Measurements from ENCODE around the gene ITPR1.

ITPR1 gene

DNA sequence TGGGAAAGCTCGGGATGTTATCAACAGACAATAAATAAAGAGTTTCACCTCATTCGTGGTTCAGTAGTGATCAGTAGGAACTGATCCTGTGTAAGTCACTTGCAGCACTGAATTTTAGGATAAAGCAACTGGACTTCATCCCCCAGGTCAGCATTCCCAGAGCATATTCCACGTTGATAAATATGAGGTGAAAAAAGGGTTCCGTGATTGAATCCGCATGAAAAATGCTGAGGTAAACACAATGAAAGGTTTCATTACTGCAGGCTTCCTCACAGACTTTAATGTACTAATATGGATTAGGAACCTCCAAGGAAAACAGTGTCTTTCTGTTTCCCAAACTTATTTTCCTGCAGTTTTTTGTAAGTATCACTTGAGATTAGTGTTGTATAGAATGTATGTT is 308.7 kb downstream of the ITPR1 start:
- DNase-seq (ENCODE audit: low read depth) = no peak
- TF ChIP-seq CTCF (IDR thresholded peaks at IDR 0.05; ENCODE audit: low read depth, low read length) = no peak
- TF ChIP-seq POLR2A (IDR thresholded peaks at IDR 0.05; ENCODE audit: extremely low read depth, insufficient read length) = no peak
- TF ChIP-seq, protein P1, sequence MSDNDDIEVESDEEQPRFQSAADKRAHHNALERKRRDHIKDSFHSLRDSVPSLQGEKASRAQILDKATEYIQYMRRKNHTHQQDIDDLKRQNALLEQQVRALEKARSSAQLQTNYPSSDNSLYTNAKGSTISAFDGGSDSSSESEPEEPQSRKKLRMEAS (IDR thresholded peaks at IDR 0.05; ENCODE audit: low read depth, low read length) = no peak
- TF ChIP-seq MYC (IDR thresholded peaks at IDR 0.05; ENCODE audit: low read depth, low read length) = no peak
- H3K4me3 ChIP-seq (ENCODE audit: low read depth, low read length) = no peak overlapping the region

GRCh38 chr3:4802903-4803302 is 309.8 kb downstream of the ITPR1 start:
- H3K4me3 ChIP-seq (ENCODE audit: low read depth, low read length) = no peak overlapping the region
- DNase-seq (ENCODE audit: low read depth) = no peak
- no peak for TF ChIP-seq CTCF (IDR thresholded peaks at IDR 0.05; ENCODE audit: low read depth, low read length)
- no peak for TF ChIP-seq MYC (IDR thresholded peaks at IDR 0.05; ENCODE audit: low read depth, low read length)
- TF ChIP-seq POLR2A (IDR thresholded peaks at IDR 0.05; ENCODE audit: extremely low read depth, insufficient read length) = no peak
- TF ChIP-seq, protein P1 (IDR thresholded peaks at IDR 0.05; ENCODE audit: low read depth, low read length) = no peak

DNA sequence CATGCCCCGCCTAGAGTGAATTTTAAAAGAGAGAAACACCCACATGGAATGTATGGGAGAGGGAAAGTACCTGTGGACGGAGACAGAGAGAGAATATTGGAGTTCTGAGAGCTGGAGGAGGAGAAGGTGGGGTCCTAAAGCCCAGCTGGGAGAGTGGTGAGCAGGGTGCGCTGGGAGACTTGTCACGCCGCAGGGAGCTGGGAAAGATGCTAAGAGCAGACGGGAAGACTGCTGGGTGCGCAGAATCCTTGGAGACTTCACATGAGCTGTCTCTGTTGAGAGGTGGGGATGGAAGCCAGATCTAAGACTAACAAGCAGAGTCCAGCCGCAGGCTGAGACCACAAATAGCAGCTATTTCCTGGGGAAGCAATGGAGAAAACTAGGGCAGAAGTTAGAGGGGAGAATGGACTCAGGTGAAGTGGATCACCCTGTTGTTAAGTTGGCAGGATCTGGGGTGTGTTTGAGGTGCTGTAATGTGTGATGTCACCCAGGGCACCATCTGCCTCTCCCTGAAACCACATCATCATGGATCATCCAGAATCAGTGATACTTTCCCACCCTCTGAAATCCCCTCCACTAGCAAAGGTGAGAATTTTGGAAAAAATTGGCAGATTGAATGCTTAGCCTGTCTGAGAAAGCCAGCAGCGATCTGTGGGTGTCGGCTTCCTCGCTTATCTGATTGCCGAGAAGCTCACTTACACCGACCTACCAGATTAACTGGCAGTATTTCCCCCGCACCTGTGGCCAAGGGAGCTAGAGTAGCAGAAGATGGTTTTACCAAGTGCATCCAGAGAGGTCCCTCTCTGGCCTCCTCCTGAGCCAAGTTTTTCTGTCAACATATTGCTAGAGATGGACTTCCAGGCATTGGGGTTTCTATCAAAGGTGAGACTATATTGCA is 311.3 kb downstream of the ITPR1 start:
- DNase-seq (ENCODE audit: low read depth) = no peak
- TF ChIP-seq MYC (IDR thresholded peaks at IDR 0.05; ENCODE audit: low read depth, low read length) = no peak
- TF ChIP-seq POLR2A (IDR thresholded peaks at IDR 0.05; ENCODE audit: extremely low read depth, insufficient read length) = no peak
- TF ChIP-seq, protein P1 (IDR thresholded peaks at IDR 0.05; ENCODE audit: low read depth, low read length) = no peak
- TF ChIP-seq CTCF (IDR thresholded peaks at IDR 0.05; ENCODE audit: low read depth, low read length) = no peak
- no peak overlapping the region for H3K4me3 ChIP-seq (ENCODE audit: low read depth, low read length)

GRCh38 chr3:4805662-4806061 is 312.5 kb downstream of the ITPR1 start:
- TF ChIP-seq, protein P1 (IDR thresholded peaks at IDR 0.05; ENCODE audit: low read depth, low read length) = no peak
- TF ChIP-seq MYC (IDR thresholded peaks at IDR 0.05; ENCODE audit: low read depth, low read length) (no peak), CTCF (IDR thresholded peaks at IDR 0.05; ENCODE audit: low read depth, low read length) (no peak), POLR2A (IDR thresholded peaks at IDR 0.05; ENCODE audit: extremely low read depth, insufficient read length) (no peak)
- no peak for DNase-seq (ENCODE audit: low read depth)
- no peak overlapping the region for H3K4me3 ChIP-seq (ENCODE audit: low read depth, low read length)

DNA sequence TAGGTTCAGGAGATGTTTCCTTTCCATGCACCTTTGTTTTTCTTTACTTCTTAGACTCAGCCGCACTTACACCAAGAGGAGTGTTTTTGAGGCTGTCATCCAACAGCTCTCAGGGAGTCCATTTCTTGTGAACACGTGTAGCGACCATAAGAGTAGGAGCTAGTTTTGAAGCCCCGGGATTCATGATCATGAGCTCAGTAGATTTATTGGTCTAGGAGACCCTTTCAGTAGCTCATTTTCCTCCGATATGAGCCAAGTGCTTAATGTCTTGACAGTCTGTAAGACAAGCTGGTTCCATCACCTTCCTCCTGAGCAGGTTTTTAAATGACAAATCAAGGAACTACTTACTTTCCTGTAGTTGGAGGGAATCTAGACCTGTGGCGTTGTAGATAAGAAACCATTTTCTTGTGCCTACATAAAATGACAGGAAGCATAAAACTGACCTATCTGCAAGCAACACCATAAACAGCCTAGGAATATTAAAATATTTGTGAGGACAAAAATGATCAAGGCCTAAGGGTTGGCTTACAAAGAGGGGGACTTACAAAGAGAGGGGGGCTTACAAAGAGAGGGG is 313.5 kb downstream of the ITPR1 start:
- TF ChIP-seq, protein P1 (IDR thresholded peaks at IDR 0.05; ENCODE audit: low read depth, low read length) = no peak
- TF ChIP-seq POLR2A (IDR thresholded peaks at IDR 0.05; ENCODE audit: extremely low read depth, insufficient read length) = no peak
- TF ChIP-seq CTCF (IDR thresholded peaks at IDR 0.05; ENCODE audit: low read depth, low read length) = no peak
- TF ChIP-seq MYC (IDR thresholded peaks at IDR 0.05; ENCODE audit: low read depth, low read length) = no peak
- no peak overlapping the region for H3K4me3 ChIP-seq (ENCODE audit: low read depth, low read length)
- no peak for DNase-seq (ENCODE audit: low read depth)

Data from NB4 (cell line).